Activated T-cell treated with anti-CD3 and anti-CD28 coated beads for 24 hours (primary cell): ENCODE measurements around the gene IGSF10.

Experiments
- DNase-seq: peaks from one replicate; pipeline ENCODE4 v3.0.0-alpha.2; 2020; ENCODE audit warnings: low read depth

IGSF10 gene

GRCh38 chr3:151460228-151460627 lies 633 bp downstream of the IGSF10 start:
- DNase-seq = no peak

GRCh38 chr3:151459358-151459757 lies 1.5 kb downstream of the IGSF10 start:
- no peak for DNase-seq

DNA sequence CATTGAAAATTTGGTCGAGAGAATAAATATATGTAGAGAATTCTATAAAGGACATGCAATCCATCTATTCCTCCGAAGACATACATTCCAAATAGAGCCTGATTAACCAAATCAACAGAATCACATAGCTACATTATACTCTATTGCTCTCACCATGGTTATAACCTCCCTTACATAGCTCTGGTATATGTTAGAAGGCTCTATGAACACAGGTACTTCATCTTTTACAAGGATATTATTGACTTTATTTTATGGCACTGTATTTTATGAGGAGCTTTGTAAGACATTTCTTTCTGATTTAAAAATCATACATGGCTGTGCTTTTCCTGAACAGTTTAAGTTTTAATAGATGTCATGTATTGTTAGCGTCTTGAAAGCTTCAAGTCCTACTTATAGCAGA lies 4.8 kb downstream of the IGSF10 start:
- no peak for DNase-seq

DNA sequence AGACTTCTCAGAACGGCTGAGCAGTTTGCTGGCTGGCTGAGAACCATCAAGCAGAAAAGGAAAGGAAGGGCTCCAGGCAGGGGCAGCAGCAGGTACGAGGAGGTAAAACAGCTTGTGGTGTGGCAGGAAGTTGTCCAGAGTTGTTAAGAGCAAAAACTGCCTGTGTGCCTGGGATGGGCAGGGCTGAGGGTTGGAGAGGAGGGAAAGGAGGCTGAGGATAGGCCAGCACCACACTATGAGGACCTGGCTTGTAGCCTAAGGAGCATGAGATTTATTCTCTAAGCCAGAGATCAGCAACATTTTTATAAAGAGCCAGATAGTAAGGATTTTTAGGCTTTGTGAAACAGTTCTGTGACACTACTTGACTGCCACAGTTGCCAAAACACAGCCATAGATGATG lies 8.0 kb downstream of the IGSF10 start:
- DNase-seq = no peak

DNA sequence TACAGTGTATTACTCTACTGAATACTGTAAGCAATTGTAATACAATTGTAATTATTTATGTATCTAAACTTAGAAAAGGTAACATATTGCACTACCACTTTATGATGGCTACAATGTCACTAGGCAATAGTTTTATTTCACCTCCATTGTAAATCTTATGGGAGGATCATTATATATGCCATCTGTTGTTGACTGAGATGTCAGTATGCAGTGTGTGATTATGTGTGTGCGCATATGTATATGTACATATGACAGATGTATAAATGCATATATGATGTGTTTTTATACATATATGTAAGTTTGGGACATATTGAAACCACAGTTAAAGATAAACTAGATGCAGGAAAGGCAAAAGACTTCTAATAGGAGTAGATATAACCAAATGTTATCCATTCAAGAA lies 8.5 kb downstream of the IGSF10 start:
- DNase-seq = no peak

DNA sequence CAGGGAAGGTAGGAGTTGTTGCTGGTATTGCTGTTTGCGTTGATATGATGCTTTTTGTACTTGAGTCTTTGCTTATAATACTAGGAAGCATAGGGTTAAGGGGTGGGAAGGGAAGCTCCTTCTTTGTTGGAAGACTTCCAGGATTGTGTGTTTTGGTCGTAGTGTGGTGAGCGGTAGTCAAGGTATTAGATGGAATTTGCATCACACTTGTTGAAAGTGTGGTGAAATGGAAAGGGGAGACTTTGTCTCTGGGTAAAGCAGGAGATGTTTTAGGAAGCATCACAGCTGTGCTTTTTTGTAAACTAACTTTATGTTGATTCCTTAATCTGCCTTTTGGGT lies 14.9 kb downstream of the IGSF10 start:
- no peak for DNase-seq

- DNase-seq = no peak
Observed at GRCh38 chr3:151445273-151446001, 15.4 kb downstream of the IGSF10 start.

DNA sequence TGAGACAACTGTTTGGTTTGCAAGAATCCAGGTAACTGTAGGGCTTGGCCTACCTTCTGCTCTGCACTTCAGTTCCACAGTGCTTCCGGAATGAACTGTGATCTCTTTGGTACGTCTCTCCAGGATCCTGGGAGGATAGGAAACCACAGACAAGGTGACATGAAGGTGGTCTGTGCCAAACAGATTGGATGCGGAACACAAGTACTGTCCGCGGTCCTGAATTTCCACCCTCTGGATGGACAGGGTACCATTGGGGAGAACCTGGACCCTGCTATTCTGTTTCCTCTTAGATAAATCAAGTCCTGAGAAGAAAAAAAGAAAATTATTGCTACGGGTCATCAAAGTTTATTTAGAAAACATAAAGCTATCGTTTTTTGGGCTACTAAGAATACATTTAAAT lies 17.3 kb downstream of the IGSF10 start:
- no peak for DNase-seq

DNA sequence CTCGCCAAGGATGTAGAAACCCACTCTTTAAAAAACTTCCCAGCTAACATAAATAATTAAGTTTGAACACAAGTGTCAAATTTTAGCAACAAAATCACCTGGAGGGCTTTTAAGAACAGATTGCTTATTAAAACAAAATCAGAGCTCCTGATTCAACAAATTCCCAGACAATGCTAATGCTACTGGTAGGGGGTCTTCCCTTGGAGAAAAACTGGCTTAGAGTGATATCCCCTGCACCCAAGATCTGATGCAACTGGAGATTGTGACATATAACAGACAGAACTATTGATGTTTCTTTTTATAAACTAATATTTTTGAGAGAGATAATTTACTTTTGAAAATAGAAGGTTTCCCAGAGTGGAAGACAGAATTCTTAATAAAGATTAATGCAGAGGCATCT lies 19.9 kb downstream of the IGSF10 start:
- no peak for DNase-seq

DNA sequence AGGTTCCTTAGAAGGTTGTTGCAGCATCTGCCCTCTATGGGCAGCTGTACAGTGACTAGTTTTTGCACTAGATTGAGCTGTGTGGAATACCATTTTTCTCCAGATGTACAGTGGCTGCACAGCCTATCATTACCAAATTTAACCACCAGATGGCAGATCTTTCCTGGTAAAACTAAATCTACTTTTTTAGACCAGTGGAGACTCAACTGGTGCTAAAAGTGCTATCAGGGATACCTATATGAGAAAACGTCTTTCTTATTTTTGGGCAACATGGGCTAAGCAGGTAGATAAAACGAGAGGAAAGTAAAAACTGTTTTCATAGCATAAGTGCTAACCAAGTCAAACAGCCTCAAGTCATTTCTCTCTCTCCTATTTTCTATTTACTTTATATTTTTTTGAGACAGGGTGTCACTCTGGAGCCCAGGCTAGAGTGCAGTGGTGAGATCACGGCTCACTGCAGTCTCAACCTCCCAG lies 21.2 kb downstream of the IGSF10 start:
- DNase-seq = no peak

GRCh38 chr3:151437906-151438305 lies 23.0 kb downstream of the IGSF10 start:
- DNase-seq = no peak

- DNase-seq = no peak
Observed at GRCh38 chr3:151436675-151437446, 24.0 kb downstream of the IGSF10 start.

DNA sequence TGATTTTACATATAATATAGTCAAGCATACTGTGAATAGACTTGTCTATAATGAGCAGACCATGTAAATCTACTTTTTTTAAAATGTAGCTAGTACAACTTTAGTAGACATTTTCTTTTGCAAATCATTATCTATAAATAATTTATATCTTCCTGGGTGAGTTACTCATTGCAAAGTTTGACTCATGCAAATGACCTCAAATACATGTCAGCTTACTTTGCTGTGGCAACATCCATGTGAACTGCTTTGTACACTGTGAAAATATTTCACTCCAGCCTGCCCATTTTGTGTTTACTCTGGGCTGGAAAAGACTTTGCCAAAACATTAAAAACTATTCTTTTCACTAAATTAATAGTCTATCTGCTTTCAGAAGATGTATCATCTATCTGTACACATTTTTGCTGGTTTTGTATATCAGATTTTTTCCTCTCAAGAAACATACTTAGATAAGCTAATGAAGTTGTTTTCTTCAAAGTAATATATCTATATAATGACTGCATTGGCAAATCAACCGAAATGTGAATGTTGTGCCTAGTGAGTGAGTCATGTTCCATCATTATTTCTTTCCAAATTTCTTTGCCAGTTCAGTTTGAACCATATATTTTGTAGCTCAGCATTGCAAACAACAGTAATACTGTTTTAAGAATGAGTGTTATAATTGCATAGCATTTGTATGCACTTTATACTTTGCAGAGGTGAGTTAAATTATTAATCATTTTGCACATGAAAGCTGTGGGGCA lies 26.5 kb downstream of the IGSF10 start:
- DNase-seq = no peak

- DNase-seq = no peak
Observed at GRCh38 chr3:151432616-151433372, 28.1 kb downstream of the IGSF10 start.

GRCh38 chr3:151431940-151432339 lies 28.9 kb downstream of the IGSF10 start:
- no peak for DNase-seq

DNA sequence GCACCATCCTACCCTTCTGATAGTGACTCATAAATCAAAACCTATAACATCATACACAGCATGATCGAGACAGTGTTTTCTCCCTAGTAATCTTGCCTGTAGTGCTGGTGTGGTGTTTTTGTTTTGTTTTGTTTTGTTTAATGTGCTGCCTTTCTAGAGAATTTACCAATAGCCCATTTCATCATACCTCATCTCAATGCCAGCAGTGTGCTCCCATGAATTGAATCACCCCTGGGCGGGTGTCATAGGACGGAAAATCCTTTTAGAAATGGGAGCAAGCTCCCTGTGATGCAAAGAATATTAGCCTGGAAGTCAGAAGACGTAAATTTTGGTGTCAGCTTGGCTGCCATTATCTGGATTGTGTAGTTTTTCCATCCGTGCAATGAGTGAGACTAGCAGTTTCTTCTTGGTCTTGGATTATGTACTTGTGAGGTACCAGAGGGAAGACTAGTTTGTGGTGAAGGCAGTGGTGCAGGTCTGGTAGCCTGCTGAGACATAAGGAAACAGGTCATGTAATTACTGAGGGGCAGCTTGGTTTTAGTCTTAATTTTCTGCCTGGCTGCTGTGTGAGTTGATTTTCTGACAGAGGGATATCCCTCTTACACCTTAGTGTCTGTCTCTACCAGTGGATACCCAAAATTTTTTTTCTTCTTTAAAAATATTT lies 29.9 kb downstream of the IGSF10 start:
- no peak for DNase-seq

DNA sequence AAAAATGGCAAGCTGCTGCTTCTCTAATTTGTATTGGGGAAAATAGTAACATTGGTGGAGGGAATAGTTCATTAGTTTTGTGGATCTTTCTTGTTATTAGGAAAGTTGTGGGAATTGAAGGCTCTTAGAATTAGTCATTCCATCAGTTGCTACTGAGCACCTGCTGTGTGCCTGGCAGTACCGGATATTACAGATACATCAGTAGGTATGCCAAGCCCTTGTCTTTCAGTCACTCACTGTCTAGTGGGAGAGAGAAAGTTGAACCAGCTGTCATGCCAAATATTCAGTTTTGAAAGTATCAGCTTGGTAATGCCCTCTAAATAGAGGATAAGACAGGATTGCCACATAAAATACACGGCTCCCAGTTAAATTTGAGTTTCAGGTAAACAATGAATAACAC lies 32.5 kb downstream of the IGSF10 start:
- no peak for DNase-seq

DNA sequence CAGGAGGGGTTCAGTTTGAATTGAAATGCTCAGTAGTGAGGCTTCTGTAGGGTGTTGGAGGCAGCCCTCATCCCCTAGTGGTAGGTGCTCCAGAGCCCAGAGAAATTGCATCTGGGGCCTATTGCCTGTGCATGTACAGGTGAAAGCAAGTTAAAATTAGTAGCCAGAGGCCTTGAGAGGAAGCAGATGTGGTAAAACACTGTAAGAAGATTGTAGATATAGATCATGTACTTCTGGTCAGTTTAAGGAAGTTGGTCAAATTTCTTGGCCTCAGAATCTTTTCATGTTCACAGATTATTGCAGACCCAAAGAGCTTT lies 34.6 kb downstream of the IGSF10 start:
- no peak for DNase-seq

DNA sequence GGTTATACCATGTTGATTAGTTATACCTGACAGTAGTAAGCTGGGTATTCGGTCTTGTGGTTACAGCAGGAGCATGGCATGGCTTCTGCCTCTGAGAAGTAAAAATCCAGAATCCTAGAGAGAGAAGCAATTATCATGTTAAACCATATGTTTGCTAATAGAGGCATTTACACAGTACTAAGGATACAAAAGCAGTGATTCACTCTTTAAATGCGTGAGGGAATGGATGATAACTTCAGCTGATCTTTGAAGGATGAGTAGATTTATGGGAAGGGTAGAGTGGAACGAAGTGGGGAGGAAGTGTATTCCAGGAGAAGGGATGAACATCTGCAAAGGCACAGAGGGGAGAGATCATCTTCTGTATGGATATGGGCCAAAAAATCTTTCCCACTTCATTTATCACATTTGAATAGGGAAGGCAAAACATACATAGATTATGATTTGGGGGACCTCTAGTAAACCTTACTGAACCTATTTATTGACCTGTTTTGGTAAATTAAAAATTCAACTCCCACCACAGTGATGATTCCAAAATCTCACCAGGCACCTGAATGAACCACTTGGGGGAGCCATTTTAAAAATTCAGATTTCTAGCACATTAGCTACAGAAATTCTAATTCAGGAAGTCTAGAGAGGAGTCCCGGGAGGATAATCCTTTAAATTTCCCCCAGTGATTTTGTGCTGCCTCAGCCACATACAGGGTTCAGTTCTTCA lies 35.1 kb downstream of the IGSF10 start:
- no peak for DNase-seq

DNA sequence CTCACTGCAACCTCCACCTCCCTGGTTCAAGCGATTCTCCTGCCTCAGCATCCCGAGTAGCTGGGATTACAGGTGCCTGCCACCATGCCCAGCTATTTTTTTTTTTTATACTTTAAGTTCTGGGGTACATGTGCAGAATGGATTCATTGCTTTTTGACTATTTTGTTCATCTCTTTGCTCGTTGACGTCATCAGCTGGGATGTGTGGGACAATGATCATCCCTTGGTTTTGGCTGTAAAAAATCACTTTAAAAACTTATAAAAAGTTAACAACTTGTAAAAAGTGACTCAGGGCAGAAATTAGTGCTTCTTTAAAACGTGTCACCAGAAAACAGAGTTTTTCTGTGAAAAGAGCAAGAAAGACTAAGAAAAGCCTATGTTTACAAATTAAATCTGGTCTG lies 37.8 kb downstream of the IGSF10 start:
- no peak for DNase-seq

DNA sequence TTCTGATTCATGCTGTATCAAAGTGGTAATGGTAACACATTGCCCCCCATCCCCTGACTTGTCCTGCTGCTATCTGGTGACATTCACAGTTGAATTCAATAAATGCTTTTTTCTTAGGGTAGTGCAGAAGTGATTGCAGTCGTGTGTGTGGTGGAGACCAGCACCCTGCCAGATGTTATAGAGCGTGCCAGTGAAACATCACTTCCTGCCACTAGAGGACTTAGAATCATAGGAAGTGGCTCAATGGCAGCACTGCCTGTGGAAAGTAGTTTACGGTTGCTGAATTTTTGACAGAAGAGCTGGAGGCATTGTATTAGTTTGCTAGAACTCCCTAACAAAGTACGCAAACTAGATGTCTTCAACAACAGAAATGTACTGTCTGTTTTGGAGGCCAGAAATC lies 38.9 kb downstream of the IGSF10 start:
- no peak for DNase-seq
